ENCODE results near the gene RHOB.
"Not testable (repeated sequence)": the region's sequence is repeated elsewhere in the genome, so short reads cannot be mapped to it uniquely, and the experiment has no call there.

RHOB gene

DNA sequence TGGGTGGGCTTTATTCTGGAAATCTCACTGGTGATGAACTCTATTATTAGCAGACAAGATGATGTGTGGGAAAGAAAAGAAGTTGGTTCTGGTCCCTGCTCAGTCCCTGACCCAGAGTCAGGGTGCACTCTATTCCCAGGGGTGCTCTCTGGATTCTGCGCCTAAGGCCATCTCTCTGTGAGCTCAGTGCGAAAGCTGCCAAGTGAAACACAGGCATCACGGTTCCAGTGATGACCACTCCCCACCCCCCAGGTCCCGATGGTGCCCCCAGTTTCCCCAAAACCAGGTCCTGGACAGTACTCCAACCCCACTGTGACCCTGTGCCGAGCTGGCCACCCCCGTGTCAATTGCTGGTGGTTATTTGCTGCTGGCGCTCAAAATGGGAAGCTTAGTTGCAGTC is 30.1 kb downstream of the RHOB start:
- DNase-seq, result no peak

DNA sequence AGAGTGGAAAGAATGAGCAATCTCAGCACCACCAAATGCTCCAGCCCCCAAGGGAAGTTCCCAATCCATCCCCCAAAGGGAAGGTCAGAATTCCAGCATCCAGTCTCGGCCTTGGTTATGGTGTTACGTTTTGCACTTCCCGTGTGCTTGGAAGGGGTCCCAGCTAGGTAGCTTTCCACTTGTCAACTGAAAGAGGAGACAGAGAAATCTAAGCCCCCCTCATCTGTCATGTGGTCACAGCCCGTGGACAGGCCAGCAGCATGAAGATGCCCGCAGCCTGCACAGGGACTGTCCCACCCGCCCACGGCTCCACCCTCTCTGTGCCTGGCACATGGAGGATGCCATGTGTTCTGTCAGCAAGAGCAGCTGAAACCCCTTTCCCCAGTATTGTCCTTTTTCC is 32.1 kb downstream of the RHOB start:
- no peak for DNase-seq

DNA sequence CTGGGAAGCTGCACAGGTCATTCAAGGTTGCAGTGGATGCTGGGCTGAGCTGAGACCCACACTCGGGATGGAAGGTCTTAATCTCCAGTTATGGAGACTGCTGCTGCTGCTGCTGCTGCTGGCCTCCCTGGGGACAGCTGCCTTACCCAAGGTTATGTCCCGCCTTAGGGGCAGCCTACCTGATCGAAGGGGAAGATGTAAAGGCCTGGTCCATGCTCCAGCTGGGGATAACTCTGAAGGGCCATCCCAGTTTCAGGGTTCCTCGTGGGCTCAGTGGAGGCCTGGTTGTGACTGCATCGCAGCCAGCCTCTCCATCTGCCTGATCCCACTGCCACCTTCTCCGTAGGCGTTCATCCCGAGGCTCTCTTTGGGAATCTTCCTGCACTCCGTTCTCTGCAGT is 33.0 kb downstream of the RHOB start:
- no peak for DNase-seq

DNA sequence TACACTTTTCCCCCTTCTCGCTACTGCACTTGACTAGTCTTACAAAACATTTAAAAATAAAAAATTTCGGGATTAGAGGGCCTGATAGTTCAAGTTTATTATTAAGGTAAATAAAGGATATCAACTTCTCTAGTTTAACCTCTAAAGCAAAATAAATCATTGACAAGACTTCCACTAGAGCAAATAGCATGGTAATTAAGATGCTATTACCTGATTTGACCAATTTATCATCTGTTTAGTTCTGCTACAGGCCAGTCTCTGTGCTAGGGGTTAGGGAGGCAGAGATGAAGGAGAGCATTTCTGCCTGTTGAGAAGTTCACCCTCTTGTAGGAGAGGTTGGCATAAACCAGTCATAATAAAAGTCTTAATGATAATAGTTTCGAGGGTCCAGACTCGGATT is 34.0 kb downstream of the RHOB start:
- no peak for DNase-seq

DNA sequence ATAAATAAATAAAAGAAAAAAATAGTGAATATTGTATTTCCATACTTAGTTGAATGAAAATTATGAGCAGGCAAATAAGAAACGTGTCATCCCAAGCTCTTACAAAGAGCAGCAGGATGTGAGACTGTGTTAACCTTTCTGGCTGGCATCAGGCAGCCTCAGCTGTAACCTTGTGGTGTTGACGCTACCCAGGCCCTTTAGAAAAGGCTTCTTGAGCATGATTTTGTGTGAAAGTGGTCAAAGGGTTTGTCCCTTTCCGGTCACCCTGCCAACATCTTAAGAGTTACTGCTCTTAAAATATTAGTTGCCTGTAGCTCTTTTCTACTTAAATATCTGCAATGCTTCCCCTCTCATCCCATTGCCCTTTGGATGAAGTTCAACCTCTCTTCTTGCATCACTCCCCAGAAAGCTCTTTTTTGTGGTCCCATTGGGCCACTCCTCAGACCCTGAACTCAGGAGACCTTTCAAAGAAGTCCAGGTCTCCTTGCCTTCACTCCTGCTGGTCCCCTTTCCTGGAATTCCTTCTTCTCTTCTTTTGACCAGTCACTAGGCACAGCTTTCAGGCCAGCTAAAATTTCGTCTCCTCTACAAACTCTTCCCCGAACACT is 35.0 kb downstream of the RHOB start:
- no peak for DNase-seq

DNA sequence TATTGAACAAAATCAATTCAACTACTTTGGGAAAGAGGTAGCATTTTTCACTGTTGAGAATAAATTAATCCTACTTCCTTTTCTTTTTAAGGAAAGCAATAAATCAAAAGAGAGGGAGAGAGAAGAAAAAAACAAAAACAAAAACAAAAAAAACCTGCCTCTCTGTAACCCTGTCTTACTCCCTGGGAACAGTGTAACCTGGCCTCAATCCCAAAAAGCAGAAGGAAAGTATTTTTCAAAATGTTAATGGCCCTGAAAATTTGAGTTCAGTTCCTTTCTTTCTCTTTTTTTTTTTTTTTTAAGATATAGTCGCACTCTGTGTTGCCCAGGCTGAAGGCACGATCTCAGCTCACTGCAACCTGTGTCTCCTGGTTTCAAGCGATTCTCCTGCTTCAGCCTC is 35.9 kb downstream of the RHOB start:
- no peak for DNase-seq

DNA sequence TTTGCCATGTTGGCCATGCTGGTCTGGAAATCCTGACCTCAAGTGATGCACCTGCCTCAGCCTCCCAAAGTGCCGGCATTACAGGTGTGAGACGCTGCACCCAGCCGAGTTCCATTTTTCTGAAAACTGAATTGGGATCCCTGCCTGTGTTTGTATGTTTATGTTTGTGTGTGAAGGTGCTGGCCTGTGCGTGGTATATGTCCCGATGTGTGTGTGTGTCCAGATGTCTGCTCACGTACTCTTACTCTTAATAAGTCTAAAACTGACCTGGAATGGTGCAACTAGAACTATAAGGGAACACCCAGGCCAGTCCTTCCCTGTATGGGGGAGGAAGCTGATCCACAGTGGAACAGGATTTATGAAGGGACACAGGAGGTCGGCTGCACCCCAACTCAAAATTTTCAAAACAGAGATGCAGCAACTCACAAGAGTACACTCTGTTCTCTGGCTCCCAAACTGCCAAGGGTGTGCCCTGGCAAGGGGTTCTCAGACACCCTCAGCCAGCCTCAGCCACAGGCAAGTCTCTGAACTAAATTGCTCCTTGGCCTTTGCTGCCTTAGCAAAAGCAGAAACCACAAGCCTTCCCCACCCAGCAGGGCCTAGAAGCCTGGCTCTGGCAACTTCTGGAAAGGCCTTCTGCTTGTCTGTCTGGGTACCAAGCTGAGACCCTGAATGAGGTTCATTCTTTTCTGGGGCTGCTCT is 36.5 kb downstream of the RHOB start:
- DNase-seq, result no peak

DNA sequence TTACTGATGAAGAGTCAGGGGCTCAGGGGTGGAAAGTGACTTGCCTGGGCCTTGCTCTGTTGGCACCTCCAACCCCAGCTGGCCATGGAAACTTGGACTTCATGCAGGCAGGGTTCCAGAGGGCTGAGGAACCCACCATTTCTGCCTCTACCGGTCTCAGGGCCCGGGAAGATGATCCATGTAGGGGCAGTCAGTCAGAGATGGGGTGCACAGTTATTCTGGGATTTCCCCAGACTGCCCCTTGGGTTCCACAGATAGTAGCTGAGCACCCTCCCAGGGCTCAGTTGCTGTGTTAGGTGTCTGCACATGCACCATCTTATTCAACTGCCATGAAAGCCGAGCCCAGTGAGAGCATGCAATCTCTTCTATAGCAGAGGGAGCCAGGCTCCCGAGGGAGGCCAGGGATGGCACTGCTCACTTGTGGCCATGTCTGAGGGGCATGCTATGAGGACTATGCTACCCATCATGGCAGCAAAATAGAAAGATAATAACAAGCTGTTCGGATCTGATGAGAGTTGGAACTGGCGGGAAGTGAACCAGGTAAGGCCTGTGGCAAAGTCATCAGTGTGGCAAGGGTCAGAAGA is 37.3 kb downstream of the RHOB start:
- no peak for DNase-seq

DNA sequence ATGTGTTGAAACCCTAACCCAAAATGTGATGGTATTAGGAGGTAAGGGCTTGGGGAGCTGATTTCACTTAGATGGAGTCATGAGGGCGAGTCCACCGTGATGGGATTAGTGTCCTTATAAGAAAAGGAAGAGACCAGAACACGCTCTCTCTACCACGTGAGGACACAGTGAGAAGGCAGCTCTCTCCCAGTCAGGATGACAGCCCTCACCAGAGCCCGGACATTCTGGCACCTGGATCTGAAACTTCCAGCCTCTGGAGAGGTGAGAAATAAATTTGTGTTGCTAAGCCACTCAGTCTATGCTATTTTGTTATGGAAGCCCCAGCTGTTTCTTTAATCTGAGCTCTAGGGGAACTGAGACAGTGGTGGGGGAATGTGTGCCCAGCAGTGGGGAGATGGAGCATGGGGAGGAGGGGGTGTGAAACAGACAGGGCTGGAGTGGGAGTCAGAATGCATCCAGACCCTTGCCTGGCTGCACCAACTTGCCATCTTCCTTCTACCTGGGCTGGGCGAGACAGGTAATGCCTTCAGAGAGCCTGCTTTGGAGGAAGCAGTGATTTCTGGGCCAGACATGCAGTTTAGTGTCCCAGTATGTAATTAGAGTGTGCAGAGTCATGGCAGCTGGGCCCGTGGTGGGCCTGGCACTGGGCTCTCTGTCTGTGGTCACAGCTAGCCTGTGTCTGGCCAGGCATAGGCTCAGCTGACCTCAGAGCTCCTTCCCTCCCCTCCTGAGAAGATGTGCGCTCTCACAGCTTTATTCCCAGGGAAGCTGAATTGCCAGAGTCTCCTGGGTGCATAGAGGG is 38.1 kb downstream of the RHOB start:
- no peak for DNase-seq

DNA sequence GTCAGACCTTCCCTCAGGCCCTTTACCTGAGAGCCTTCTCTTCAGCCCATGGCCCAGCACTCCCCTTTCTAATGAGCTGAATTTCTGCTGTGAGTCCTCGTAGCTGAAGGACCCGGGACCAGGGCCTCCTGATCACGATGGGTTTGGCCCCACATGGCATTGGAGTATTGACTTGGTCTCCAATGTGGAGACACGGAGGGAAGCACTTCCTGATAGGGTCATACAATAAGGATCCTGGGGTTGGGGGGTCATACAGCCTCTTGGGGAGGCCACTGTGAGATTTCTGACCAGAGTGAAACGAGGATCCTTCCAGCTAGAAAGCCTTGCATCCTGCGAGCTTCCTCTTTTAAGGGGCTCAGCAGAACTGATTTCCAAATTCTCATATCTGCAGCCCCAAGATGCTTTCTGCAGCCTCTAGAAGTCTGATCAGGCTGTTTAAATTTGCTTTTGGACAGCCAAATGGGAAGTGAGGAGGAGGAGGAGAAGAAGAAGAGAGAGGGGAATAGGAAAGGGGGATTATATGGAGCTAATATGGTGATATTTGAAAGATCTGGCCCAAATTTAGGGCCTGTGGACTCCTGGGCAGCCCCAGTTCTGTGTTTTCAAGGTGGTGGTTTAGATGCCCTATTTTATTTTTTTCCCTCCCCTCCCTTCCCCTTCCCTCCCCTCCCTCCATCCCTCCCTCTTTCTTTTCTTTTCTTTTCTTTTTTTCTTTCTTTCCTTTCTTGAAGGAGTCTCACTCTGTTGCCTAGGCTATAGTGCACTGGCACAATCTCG is 38.9 kb downstream of the RHOB start:
- no peak for DNase-seq

DNA sequence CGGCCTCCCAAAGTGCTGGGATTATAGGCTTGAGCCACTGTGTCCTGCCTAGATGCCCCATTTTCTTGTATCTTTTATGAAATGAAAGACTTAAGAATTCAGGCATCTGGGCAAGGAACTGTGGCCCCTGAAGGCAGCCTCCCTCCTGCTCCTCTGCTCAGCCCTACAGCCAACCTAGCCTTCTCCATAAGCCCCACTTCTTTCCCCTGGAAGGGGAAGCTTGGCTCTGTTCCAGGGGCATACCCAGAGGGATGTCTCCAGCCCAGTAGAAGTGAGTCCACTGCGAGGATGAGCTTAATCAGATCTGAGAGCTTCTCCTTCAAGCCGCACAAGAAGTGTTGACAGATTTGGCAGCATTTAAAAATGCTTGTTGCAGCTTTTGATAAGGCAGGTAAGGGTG is 39.7 kb downstream of the RHOB start:
- no peak for DNase-seq

DNA sequence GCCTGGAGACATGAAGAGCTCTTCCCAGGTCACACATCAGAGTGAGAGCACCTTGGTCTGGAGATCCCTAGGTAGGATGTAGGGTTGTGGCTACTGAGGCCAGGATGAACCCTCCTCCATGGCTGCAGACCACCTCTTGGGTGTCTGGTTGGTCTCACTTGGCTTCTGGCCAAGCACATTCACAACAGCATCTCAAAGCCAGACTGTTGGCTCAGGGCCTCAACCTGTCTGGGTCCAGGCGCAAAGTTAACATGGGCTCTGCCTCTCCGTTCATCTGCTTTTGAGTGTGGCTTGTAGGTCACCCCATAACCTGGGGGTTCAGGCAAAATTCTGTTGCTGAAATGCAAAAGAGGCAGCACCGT is 40.1 kb downstream of the RHOB start:
- DNase-seq, result no peak

DNA sequence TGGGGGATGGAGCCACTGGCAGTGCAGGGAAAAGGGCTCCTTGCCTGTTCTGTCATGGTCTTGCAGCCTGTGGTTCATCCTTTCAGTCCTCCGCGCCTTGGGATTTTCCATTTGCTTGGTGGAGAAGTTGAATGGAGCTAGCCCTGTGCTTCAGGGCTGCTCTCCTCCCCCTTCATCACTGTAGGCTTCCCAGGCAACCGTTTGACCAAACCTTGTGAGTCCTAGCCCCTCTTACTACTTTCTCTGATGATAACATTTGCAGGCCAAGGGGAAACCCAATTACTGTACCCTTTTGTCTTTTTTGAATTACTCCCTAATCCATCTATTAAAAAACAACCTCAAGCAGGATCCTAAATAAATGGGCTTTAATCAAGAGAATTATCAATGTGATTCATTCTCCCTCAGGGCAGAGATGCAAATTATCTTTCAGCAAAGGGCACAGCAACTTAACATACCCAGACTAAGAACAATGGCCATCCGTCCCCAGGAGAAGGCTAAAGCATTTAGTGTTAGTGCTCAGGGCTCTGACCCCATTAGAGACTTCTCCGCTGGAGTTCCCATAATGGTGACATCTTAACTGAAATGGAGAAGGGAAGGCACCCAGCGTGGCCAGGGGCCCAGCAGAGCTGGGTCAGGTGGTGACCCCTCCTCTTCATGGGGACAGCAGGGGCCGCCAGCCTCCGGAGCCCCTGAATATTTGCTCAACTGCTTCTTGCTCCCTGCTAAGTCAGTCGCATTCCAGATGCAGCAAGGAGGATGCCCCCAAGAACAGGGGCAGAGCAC is 40.7 kb downstream of the RHOB start:
- no peak for DNase-seq

DNA sequence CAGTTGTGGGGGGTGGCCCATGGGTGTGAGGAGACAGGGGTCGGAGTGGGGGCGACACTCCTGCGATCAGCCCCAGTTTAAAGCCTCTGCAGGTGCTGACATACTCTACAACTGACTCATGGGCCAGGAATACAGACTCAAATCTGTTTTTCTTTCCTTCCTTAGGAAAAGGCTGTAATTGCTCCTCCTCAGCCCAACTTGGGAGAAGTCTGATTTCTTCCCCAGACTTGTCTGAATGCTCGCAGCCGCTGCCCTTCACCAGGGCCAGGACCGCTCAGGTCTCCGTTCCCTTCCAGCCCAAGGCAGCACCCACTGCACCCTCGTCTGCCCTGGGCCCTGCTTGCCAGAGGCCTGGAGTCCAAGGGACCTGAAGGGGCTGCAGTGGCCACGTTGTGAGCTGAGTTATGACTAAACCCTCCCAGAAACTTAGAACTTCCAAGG is 41.3 kb downstream of the RHOB start:
- DNase-seq, result no peak

DNA sequence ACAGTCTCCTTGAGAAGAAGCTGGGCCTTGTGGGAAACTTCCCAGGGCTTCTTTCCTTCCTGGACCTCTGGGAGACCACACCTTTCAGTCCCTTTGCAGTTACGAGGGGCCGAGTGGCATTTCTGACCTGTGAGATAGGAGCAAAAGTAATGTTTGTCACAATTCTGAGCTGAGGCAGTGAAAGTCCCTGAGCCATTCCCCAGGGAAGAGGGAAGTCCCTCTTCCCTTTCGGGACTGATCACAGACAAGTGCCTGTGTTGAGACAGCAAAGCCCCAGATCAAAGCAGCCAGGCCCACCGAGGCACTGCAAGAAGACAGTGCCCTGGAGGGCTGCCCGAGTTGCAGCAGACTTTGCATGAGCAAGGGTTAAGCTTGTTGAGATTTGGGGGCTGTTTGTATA is 41.9 kb downstream of the RHOB start:
- DNase-seq, result no peak

DNA sequence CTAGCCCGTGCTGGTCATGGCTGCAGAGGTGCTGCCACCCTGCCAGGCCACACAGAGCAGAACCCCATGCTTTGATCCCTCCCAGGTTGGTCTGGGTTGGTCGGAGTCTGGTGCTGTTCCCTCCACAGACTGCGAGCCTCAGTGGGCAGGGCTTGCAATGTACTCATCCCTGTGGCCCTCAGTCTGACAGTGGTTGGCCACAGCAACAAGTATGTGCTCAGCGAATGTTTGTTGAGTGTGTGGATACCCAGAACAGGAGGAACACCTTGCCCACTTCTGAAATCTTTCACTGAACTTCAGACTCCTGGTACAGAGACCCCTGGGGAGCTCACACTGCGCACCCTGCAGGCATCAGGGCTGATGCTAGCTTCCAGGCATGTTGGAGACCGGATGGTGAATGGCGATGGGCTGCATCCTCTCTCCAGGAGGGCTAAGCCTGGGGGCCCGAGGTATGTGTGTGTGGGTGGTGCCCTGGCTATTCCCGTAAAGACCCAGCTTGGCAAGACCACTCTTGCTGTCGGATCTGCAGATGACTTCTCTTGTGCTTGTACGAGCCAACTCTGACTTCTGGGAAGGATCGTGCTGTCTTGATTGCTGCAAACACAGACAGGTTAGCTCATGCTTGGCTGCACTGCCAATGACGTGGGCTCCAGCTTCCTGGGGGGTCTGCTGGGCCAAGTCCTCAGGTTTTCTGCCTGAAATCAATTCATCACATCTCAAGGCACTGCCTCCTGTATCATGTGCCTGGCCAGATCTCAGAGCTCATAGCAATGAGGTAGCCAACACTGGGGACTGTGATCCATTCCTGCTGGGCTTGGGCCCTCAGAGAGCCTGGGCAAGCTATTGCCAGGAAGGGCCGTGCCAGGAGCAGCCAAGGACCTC is 43.7 kb downstream of the RHOB start:
- no peak for DNase-seq

DNA sequence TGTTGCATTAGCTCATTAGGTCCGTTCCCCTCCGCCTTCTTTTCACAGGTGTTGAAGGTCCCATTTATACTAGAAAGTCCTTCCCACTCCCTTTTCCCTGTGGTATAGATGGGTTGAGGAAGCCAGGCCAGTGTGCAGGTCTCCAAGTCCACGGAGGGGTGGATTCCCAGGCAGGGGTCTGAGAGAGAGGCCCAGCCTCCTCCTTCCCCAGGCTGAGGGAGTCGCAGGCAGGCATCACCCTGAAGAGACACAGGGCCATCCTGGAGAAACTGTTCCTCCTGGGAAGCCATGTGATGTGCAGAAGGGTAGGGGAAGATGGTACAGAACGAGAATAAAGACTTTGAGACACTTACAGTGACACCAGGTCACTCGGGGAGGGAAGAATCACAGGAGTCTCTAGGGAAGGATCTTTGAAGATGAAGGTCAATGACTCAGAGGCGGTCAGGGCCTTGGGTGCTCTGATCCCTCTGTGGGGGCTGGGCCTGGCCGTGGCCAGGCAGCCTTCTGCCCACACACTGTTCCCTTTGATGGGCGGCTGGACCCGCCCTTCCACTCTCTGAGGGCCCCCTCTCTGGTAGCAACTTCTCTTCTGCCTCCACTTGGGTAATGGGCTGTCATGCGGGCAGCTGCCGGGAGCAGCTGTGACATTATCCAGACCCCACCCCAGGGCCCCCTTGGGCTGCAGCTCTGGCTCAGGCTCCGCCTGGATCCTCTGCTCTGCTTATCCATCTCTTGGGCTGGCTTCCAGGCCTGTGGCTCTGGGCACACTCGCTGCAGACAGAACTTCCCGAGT is 45.1 kb downstream of the RHOB start:
- no peak for DNase-seq

DNA sequence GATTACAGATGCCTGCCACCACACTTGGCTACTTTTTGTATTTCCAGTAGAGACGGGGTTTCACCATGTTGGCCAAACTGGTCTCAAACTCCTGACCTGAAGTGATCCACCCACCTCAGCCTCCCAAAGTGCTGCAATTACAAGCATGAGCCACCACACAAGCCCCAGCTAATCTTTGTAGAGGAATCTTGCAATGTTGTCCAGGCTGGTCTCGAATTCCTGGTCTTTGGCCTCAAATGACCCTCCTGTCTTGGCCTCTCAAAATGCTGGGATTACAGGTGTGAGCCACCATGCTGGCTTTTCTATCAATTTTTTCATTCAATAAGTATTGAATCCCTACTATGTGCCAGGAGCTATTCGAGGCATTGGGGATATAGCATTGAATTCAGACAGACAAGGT is 46.2 kb downstream of the RHOB start:
- not testable (repeated sequence) for DNase-seq

DNA sequence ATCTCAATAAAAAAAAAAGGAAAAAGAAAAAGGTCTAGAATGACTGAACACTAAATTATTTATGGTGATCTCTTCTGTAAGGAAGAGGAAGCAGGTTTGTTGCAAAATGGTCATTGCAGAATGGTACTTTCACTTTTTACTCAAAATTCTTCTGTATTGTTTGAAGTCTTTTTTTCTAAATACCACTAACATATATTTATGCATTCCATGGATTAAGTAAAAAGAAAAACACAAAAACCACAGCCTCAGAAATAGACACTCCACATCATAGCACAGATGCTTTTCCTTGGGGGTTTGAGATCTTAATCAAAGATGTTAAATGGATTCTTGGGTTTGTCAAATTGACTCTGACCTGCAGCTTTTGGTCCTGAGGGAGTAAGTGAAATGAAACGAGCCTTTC is 47.4 kb downstream of the RHOB start:
- no peak for DNase-seq
